ELR (cell line): ENCODE measurements around the gene ADGB.
"Not testable (repeated sequence)": the region's sequence is repeated elsewhere in the genome, so short reads cannot be mapped to it uniquely, and the experiment has no call there.

Experiments used
- DNase-seq: peaks from one replicate; pipeline ENCODE4 v3.0.0-alpha.2; 2015; ENCODE audit warnings: low read depth

ADGB gene

DNA sequence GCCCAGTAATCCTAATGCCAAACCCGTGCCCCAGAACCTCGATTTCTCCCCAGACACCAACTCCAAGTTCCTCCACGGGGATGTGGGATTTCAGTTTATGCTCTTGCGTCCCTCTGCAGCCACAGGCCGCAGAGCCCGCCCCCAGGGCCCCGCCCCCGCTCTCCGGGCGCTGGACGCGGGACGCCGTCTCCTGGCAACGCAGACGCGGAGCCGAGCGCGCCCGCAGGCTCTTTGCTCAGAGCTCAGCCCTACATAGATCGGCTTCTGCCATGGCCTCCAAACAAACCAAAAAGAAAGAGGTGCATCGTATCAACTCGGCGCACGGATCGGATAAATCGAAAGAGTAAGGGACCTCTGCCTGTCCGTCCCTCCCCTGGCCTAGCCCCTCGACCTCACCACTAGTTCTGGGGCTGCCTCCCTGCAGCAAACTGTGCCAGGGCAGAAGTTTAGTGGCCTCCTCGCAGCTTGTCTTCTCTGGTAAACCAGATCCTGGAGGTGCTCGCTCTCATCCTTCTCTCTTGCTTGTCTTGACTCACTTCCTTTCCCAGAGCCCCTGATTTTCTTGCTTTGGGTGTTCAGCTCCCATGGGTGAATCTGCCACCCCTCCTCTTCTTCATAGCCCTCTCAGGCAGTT, at the start of gene ADGB:
Gene ADGB, plus strand, starts transcription at position 201 of the 634 bp plus-strand sequence. Its CDS starts 69 bp downstream, at position 270.
- DNase-seq = peak; percentile 65

DNA sequence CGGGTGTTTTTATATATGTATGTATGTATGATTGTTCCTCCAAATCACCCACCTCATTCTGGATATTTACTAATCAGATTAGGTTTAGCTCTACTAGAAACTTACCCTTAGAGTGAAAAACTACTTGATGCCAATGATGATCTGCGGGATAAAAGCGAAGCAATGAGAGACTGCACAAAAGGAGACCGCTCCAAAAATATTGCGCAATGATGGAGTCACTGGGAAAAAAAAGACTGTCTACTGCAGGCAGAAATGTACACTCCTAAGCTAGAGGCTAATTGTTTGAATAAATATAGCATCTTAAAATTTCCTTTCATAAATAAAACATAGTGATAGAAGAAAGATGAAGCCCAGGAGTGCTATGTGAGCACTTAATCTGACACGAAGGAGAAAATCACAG, 47.9 kb upstream of the ADGB start:
- DNase-seq = peak; percentile 5

- no peak for DNase-seq
These were observed 47.2 kb upstream of the ADGB start for GRCh38 chr6:146551545-146551944.

DNA sequence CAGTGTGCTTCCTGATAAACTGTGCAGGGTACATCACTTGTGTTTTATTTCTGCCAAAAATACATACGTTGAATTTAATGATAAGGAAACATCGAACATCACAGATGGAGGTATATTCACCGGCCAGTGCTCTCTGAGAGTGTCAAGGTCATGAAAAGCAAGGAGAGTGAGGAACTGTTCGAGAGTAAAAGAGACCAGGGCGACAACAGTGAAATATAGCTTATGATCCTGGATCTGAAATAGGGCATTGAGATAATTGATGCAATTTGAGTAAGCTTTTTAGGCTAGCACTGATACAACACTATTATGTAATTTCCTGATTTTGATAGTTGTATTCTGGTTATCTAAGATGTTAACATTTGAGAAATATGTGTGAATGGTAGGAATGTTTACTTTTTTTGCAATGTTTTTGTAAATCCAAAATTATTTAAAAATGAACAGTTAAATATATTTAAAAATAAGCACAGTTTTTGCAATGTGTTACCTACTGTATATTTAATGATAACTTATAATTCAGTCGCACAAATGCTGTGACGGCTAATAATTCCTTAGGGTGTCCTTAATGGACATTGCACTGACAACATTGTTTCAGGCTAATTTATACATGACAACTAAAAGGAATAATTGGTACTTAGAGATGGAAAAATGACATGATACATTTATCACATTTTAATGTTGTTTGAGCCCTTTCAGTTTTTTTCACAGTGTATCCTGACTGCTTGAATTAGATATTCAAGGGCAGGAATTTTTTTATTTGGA, 45.2 kb upstream of the ADGB start:
- no peak for DNase-seq

DNA sequence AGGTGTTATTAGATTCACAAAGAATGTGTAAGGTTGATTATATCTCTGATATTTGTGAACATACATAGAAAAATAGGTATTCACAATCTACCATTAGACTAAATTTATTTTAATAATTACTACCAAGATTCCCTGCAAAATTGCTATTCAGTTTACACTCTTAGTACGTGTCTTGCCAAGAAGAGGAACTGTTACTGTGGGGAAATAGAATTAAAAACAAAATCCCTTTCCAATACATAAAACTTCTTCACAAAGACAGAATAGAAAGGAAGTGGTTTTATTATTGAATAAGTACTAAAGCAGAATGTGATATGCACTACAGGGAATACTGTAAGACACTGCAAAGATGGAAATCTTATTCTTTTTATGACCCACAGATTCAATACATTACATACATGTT, 38.2 kb upstream of the ADGB start:
- DNase-seq = no peak

GRCh38 chr6:146566661-146567060, 32.1 kb upstream of the ADGB start:
- not testable (repeated sequence) for DNase-seq

- DNase-seq = not testable (repeated sequence)
These were observed 30.2 kb upstream of the ADGB start for GRCh38 chr6:146568619-146569018.

DNA sequence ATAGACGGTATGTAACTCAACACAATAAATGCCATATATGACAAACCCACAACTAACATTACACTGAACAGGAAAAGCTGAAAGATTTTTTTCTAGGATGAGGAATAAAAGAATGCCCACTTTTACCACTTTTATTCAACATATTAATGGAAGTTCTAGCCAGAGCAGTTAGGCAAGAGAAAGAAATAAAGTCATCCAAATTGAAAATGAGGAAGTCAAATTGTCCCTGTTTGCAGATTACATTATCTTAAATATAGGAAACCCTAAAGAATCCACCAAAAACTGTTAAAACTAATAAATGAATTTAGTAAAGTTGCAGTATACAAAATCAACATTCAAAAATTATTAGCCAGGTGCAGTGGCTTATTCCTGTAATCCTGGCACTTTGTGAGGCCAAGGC, 24.6 kb upstream of the ADGB start:
- DNase-seq = no peak

DNA sequence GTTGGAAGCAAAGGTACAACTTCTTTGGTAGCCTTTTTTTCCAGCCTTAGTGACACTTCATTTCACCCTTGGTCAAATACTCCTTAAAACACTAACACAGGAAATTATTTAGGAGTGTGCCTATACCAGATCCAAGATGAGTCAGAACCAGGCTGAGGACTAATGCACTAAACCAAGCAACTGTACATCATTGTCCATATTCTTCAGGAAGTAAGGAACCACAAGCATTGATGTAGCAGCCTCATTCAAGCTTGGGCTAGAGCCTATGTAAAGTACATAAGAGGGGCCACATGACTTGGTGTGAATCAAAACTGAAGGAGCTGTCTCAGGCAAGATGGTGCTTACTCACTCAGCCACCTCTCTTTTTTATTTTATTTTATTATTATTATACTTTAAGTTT, 20.7 kb upstream of the ADGB start:
- DNase-seq = peak; percentile 77

DNA sequence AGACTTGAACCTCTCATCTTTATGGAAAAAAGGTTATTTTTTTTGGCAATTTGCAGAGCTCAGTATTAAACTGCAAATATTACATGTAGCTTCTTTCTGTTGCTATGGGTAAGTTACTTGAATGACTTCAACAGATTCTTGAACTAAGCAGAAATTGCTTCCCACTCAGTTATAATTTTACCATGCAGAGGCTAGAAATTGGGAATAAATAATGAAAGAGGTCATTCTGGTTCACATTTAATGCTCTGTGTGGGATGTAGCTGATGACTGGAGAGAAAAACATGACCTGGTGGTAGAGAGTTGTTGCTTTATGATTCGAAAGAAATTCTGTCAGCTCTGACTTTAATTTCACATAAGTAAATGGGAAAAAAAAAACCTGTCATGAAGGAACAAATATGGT, 16.8 kb upstream of the ADGB start:
- DNase-seq = no peak

GRCh38 chr6:146582857-146583256, 15.9 kb upstream of the ADGB start:
- DNase-seq = no peak

GRCh38 chr6:146583966-146584365, 14.8 kb upstream of the ADGB start:
- no peak for DNase-seq

DNA sequence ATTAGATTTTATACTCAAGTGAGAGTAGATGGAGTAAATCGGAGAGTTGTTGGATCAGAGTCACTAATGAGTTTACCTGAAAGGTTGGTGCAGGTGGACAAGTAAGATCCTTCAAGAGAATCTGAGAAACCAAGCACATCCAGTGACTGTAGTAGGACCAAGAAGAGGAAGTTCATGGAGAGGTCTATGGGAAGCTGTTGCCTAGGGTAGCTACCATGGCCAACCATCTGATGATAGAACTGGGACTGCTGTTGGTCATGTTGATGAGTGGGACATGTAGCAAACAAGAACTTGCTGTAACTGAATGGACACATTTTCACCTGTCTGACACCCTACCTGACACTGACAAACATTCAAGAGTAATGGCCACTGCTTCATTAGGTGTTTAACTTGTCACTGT, 11.3 kb upstream of the ADGB start:
- DNase-seq = no peak

DNA sequence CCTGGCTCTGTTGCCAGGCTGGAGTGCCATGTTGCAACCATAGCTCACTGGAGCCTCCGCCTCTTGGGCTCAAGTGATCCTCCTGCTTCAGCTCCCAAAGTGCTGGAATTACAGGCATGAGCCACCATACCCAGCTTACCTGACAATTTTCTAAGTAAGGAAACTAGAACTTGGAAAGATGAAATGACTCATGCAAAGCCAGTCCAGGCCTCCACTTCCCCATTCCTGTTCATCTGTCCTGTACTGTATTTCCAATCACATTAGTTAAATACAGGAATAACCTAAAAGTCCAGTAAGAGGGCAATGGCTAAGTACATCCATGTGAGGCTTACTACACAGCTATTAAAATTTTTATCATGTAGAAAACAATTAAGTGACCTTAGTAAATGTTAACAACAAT, 8.3 kb upstream of the ADGB start:
- DNase-seq = no peak

DNA sequence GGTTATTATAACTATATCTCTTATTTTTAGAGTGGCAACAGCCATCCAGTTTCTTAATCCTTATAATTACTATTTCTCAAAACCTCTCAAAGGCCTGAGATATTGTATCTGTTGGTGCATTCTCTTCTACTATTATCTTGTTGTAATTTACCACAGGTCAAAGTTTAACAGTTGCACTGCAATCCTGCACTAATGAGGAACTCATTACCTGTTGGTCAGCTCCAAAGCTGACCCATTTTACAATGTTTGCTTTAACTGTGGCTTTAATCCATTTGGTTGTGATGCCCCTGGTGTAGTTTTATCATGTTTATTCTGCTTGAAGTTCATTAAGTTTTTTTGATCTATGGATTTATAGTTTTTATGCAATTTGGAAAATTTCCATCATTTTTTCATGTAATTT, 6.3 kb upstream of the ADGB start:
- no peak for DNase-seq

GRCh38 chr6:146593986-146594385, 4.8 kb upstream of the ADGB start:
- DNase-seq = no peak

DNA sequence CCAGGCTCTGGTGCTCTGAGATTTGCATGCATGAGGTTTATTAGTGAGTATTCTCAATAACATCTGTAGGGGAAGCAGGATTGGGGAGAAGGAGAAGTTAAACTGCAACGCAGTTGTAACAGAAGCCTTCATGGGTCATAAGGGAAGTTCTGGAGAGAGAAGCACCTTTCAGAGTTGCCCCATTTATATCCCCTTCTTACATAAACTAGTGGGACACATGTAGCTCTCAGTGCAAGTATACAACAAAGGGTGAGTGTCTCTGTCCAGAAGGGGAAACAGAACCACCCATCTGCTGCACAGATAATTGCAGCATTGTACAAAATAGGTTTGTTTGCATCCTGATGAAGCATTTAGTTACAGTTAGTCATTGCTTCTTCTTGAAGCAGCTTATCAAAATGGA, 4.3 kb upstream of the ADGB start:
- no peak for DNase-seq

DNA sequence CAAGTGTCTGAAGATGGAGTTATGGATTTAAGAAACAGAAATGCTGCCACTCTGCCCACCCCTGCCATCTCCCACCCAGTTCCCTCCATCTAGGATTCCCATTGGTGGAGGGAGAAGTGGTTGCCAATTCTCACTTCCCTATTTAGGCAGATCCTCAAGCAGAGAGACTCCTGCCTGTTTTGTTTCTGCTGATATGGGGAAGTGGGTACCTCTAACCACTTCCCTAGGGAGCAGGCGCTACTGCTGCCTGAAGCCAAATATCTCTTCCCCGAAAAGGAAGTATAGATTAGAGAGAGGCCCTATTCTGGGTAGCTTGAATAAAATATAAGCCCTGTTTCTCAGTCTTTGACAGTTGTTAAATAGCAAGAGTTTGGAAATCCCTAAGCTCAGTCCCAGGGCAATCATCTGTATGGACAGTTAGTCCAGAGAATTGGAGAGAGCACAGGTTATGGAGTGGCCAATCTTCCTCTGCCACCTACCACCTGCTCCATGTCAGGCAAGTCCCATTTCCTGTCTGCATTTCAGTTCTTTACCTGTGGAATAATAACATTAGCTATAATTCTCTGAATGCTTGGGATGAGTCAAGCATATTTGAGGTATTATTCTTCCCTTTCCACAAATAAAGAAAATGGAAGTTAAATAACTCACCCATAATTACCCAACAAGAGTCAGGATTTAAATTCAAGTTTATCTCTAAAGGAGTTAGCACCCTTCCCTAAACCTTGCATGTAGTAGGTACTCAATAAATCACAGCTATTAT, 2.6 kb upstream of the ADGB start:
- no peak for DNase-seq

- DNase-seq = no peak
These were observed 2.6 kb downstream of the ADGB start for GRCh38 chr6:146601352-146601751.

DNA sequence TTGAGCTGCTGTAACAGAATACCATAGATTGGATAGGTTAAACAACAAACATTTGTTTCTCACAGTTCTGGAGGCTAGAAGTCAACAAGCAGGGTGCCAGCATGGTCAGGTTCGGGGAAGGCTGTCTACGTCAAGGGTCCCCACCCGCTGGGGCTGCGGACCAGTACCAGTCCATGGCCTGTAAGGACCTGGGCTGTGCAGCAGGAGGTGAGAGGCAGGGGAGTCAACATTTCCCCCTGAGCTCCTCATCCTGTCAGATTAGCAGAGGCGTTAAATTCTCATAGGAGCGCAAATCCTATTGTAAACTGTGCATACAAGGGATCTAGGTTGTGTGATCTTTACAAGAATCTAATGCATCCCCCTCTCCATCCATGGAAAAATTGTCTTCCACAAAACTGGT, 3.8 kb downstream of the ADGB start:
- no peak for DNase-seq

GRCh38 chr6:146613947-146614346, 15.2 kb downstream of the ADGB start:
- no peak for DNase-seq

DNA sequence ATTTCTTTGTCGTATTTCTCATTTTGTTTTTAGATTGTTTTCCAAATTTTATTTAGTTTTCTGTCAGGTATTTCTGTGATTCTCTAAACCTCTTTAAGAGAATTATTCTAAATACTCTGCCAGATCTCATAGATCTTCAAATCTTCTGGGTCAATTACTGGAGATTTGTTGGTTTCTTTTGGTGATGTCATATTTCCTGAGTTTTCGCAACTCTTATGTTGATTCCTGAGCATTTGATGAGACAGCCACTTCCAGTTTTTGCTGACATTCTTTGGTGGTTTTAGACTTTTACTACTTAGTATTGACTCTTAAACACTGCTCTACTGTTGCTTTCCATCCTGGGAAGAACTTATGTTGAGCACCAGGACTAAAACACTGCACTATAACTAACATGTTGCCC, 21.9 kb downstream of the ADGB start:
- DNase-seq = peak; percentile 20

DNA sequence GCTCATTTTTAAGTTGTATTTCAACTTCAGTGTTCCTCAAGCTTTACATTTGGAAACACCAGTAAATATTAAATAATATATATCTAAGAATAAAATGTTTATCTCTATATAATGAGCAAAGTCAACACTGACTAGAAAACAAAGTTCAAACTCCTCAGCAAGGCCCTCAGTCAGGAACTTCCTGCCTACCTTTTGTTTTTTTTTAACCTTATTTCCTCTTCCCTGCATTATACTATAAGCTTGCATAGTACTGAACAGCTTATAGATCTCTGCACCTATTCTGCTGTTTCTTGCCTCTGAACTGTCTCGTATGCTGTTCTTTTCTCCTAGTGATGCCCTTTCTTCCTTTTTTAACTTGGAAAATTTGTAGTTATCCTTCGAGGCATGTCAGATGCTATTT, 29.6 kb downstream of the ADGB start:
- DNase-seq = no peak
